Ammon's horn (tissue), 1 donor: Measurements from ENCODE around the gene ZNF638.

ENCODE experiments used
- DNase-seq: peaks from one replicate; pipeline ENCODE4 v3.0.0-alpha.2; 2016; ENCODE audit warnings: low spot score

The ZNF638 gene

GRCh38 chr2:71455741-71456569 lies 124.4 kb downstream of the ZNF638 start:
- DNase-seq: no peak

GRCh38 chr2:71456617-71457016 lies 125.0 kb downstream of the ZNF638 start:
- no peak for DNase-seq

GRCh38 chr2:71457123-71457915 lies 125.7 kb downstream of the ZNF638 start:
- DNase-seq: no peak

GRCh38 chr2:71457923-71458322 lies 126.3 kb downstream of the ZNF638 start:
- DNase-seq: no peak

- no peak for DNase-seq
Observed at GRCh38 chr2:71458413-71459083, 127.0 kb downstream of the ZNF638 start.

GRCh38 chr2:71459084-71459431 lies 127.5 kb downstream of the ZNF638 start:
- no peak for DNase-seq

- DNase-seq: no peak
Observed at GRCh38 chr2:71460056-71460455, 128.5 kb downstream of the ZNF638 start.

GRCh38 chr2:71460595-71461303 lies 129.2 kb downstream of the ZNF638 start:
- DNase-seq: no peak

- DNase-seq: no peak
Observed at GRCh38 chr2:71461304-71461671, 129.7 kb downstream of the ZNF638 start.

GRCh38 chr2:71462056-71462605 lies 130.5 kb downstream of the ZNF638 start:
- no peak for DNase-seq

- no peak for DNase-seq
Observed at GRCh38 chr2:71462641-71463341, 131.2 kb downstream of the ZNF638 start.

- no peak for DNase-seq
Observed at GRCh38 chr2:71463342-71463654, 131.7 kb downstream of the ZNF638 start.

- DNase-seq: no peak
Observed at GRCh38 chr2:71464389-71464788, 132.8 kb downstream of the ZNF638 start.

GRCh38 chr2:71465356-71465755 lies 133.8 kb downstream of the ZNF638 start:
- DNase-seq: no peak

- no peak for DNase-seq
Observed at GRCh38 chr2:71465961-71466300, 134.3 kb downstream of the ZNF638 start.

- DNase-seq: no peak
Observed at GRCh38 chr2:71466301-71467179, 135.0 kb downstream of the ZNF638 start.

GRCh38 chr2:71467180-71467815 lies 135.7 kb downstream of the ZNF638 start:
- no peak for DNase-seq

GRCh38 chr2:71468279-71469015 lies 136.9 kb downstream of the ZNF638 start:
- DNase-seq: no peak
